Measurements from ENCODE around the gene MYDGF. TPM values are rescaled to one million over a fixed set of nuclear protein-coding genes. Genes with fewer than 3 reads are reported as not detected.

Gene MYDGF
- total RNA-seq, 2 donors from 2014 or later: 66.3 to 75.9 TPM

DNA sequence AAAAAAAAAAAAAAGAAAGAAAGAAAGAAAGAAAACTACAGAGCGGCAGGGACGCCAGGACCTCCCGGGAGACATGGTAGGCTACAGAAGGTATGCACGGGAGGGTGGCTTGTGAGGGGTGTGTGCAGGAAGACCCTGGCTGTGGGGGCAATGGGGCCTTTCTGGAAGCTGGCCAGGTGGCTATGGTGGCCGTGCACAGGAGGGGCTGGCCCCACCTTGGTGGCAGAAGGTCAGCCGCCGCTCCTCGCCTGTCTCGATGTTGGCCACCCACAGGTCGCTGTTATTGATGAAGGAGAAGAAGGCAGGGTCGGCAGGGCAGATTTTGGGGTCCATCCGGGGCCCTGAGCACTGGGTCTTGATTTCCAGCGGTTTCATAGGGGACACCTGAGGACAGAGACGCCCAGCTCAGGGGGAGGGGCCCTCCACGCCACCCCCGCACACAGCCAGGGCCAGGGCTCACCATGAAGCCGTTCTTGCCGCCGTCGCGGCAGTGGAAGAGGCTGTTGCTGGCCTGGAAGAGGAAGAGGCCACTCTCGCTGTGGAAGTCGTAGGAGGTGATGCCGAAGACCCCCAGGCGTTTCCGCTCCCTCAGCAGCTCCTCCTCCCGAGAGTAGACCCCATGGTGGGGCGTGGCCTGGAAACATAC lies 33.7 kb upstream of the MYDGF start:
- intact Hi-C loops (cut with DNase I): no loop called here
- DNase-seq (ENCODE audit: low spot score): no peak

DNA sequence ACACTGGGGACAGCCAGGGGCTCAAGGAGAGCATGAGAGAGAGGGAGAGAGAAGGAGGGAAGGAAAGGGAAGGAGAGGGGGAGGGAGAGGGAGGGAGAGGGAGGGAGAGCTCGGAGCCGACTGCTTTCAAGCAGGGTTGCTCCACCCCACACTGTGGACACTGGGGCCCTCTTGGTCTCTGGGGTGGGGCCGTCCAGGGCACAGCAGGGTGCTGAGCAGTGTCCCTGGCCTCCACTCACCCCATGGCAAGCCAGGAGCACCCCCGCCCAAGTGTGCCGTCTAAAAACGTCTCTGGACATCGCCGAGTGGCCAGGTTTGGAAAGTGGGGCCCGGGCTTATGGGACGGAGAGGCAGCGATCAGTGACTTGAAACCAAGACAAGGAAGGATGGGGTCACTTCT lies 32.6 kb upstream of the MYDGF start:
- no peak for DNase-seq (ENCODE audit: low spot score)
- intact Hi-C loops (cut with DNase I): no loop called here

GRCh38 chr19:4701557-4701956 lies 31.4 kb upstream of the MYDGF start:
- intact Hi-C loops (cut with DNase I): no loop called here

GRCh38 chr19:4700693-4700970 lies 30.5 kb upstream of the MYDGF start:
- intact Hi-C loops (cut with DNase I): no loop called here
- DNase-seq (ENCODE audit: low spot score): no peak

More at GRCh38 chr19:4701557-4701956, 31.4 kb upstream of the MYDGF start:
- DNase-seq (ENCODE audit: low spot score): no peak

- intact Hi-C loops (cut with DNase I): no loop called here
- no peak for DNase-seq (ENCODE audit: low spot score)
These were observed 29.9 kb upstream of the MYDGF start for GRCh38 chr19:4699826-4700692.

DNA sequence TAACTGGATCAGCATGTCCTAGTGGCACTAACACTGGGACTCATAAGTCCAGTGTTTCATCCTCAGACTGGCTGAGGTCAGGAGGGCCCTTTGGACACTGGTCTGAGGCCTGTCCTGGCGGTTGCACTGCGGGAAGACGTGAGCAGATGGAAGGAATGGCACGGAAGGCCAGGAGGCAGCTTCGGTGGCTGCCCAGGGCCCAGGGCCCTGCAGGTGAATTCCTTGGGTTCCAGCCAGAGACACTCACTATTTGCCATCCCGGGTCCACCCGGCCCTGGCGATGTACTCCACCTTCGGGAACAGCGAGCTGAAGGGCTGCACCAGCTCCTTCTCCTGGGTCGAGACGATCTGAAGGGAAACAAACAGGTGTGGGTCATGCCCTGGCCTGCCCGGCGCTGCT lies 27.2 kb upstream of the MYDGF start:
- intact Hi-C loops (cut with DNase I): no loop called here
- DNase-seq (ENCODE audit: low spot score): no peak

DNA sequence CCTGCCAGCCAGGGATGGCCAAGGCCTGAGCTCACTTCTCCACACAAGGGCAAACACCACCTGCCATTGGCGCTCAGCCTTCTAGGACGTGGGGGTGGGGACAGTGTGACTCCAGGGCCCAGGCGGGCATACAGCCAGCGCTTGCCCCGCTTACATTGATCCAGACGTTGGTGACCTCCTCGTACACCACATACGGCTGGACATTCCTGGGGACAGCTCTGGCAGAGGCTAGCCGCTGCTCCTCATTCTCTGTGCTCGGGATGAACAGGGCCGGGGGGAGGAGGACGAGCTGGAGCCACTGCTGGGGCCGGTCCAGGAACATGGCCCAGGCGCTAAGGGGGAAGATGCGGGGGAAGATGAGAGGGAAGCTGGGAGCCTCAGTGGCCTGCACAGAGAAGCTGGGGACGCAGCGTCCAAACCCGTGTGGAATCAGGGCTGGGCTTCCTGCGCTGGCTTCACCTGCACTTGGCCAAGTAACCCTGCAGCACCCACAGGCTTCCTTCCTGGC lies 25.1 kb upstream of the MYDGF start:
- intact Hi-C loops (cut with DNase I): no loop called here
- DNase-seq (ENCODE audit: low spot score): no peak

DNA sequence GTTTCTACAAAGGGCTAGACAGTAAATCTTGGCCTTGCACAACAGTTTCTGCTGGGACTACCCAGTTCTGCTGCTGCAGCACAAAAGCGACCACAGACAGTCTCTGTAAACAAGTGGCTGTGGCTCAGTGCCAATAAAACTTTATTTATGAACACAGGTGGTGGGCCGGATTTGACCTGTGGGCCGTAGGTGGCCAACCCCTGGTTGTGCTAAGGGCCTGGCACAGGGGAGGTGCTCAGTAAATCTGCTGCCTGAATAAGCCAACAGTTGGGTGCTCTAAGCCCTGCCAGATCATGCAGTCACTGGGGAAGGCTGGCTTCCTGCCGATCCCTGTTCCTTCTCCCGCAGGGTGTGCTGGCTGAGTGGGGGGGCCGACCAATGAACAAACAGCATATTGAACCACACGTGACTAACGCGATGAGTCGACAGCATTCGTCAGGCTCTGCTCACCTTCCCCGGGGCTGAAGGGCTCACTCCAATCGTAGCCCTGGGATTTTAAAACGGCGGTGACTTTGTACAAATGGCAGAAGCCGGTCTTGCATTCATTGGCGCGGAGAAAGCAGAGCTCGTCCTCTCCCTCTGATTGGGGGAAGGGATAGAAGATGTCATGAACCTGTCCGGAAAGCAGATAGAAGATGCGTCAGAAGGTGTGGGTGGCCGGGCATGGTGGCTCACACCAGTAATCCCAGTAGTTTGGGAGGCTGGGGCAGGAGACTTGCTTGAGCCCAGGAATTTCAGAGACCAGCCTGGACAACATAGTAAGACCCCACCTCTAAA lies 24.3 kb upstream of the MYDGF start:
- intact Hi-C loops (cut with DNase I): no loop called here
- no peak for DNase-seq (ENCODE audit: low spot score)

DNA sequence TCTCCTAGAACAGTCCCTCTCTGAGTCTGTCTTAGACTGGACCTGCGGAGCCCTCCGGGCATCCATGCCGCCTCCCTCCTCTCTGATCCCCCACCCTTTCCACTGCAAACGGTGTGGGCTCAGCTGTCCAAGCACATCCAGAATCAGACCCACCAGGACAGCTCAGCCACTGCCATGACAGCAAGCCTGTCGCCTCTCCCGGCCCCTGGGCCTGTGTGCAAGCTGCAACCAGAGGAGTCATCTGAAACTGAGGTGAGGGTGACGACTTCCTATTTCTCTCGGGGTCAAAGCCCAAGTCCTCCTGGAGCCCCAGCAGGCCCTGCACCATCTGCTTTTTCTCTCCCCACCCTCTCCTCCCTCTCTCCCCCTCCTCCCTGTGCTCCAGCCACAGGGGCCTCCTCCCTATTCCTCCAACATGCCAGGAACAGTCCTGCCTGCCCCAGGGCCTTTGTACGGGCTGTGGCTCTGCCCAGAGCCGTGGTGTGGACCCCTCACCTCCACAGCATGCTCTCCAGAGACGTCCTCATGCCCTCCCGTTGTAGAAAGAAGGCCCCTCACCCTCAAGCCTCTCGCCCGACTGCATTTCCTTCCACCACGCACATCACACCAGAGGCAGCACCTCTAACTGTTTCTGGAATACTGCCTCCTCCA lies 23.5 kb upstream of the MYDGF start:
- intact Hi-C loops (cut with DNase I): no loop called here
- no peak for DNase-seq (ENCODE audit: low spot score)

- intact Hi-C loops (cut with DNase I): no loop called here
- DNase-seq (ENCODE audit: low spot score): no peak
These were observed 22.9 kb upstream of the MYDGF start for GRCh38 chr19:4693078-4693350.

- intact Hi-C loops (cut with DNase I): no loop called here
- DNase-seq (ENCODE audit: low spot score): no peak
These were observed 22.3 kb upstream of the MYDGF start for GRCh38 chr19:4692251-4693077.

DNA sequence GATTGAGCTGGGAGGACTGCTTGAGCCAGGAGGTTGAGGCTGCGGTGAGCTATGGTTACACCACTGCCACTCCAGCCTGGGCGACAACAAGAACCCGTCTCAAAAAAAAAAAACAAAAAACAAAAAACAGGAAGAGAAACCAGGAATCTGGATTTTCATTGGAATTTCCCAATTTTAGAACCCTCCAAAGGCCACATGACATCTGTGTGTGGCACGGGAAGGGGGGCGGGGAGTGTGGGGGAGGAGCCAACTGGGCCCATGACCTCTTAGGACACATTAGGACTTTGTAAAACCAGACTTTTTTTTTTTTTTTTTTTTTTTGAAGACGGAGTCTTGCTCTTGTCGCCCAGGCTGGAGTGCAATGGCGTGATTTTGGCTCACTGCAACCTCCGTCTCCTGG lies 21.2 kb upstream of the MYDGF start:
- DNase-seq (ENCODE audit: low spot score): no peak
- intact Hi-C loops (cut with DNase I): no loop called here

- no peak for DNase-seq (ENCODE audit: low spot score)
- intact Hi-C loops (cut with DNase I): no loop called here
These were observed 20.2 kb upstream of the MYDGF start for GRCh38 chr19:4690361-4690760.

DNA sequence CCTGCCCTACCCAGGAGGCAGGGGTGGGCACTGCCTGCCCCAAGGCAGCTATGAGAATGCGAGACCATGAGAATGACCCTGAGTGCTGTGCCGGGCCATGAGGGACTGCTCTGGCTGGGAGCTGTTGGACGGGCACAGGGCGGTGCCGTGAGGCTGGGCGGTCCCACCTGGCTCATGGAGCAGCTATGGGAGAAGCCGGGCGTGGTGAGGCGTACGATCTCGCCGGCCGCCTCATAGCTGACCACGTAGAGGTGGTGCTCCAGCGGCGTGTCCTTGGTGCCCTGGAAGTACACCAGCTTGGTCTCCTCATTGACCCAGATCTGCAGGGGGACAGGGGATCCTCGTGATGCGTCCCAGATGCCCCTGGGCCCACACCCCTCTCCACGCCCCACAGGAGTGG lies 19.3 kb upstream of the MYDGF start:
- intact Hi-C loops (cut with DNase I): no loop called here

DNA sequence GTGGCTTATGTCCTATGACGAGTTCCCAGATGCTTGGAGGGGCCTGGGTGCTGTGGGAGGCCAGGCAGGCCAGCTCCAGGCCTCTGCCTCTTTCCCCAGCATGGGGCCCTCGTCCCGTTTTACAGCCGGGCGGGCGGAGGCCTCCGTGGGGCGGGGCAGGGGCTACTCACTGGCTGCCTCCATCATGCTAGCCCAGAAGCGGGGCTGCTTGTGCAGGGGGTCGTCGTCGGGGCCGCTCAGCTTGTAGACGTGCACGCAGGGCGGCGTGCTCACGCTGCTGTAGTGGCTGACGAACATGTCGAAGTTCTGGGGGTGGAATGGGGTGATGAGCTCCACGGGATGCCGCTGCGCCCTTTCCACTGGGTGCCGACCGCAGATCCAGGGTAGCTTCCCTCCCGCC lies 18.4 kb upstream of the MYDGF start:
- DNase-seq (ENCODE audit: low spot score): no peak
- intact Hi-C loops (cut with DNase I): no loop called here

More for the DNA sequence above, 19.3 kb upstream of the MYDGF start:
- DNase-seq (ENCODE audit: low spot score): no peak

- intact Hi-C loops (cut with DNase I): no loop called here
- DNase-seq (ENCODE audit: low spot score): no peak
These were observed 17.3 kb upstream of the MYDGF start for GRCh38 chr19:4687396-4687795.

DNA sequence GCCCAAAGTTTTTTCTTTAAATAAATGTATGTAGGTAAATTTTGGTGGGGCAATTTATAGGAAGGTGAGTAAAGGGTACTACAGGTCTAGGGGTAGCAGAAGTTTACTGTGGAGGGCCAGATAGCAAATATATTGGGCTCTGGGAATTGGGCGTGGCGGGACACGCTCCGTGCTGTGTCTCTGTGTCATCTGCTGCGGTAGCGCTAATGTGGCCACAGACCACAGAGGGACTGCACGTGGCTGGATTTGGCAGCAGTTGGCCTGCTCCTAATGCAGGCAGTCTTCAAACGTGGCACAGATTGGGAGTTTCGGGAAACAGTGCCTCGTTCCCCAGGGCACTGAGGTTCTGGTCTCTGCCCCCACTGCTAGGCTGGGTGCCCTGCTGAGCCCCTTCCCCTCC lies 16.6 kb upstream of the MYDGF start:
- intact Hi-C loops (cut with DNase I): no loop called here
- no peak for DNase-seq (ENCODE audit: low spot score)

- intact Hi-C loops (cut with DNase I): no loop called here
- no peak for DNase-seq (ENCODE audit: low spot score)
These were observed 14.4 kb upstream of the MYDGF start for GRCh38 chr19:4684312-4685095.

Measured in posterior vena cava (tissue), 2 donors.